SK-N-SH treated with all-trans-retinoic acid at 6 μM for 48 hours (cell line): ENCODE data around the gene GGACT.

Experiments
- ATAC-seq: fragments of 200-7000 bp; cut with Tn5 transposase; 3 replicates; pipeline ENCODE4 v1.9.1; 2020; ENCODE audit warnings: mild to moderate bottlenecking, moderate library complexity
- ARNTL ChIP-seq: fragments of 450-650 bp; formaldehyde crosslinking; IDR thresholded peaks from 2 replicates; pipeline ENCODE4 v1.5.0; 2020; ENCODE audit warnings: low read depth, mild to moderate bottlenecking, moderate library complexity, borderline replicate concordance
- BACH2 ChIP-seq: fragments of 250-450 bp; sonication (Bioruptor Pico); IDR thresholded peaks from 2 replicates; pipeline ENCODE4 v1.9.0; 2021; ENCODE audit warnings: mild to moderate bottlenecking, borderline replicate concordance
- CSRNP3 ChIP-seq: fragments of 250-450 bp; sonication (Bioruptor Pico); IDR thresholded peaks from 2 replicates; pipeline ENCODE4 v1.5.1; 2021; ENCODE audit warnings: mild to moderate bottlenecking, moderate library complexity
- ESRRG ChIP-seq: fragments of 250-450 bp; sonication (Bioruptor Pico); IDR thresholded peaks from 2 replicates; pipeline ENCODE4 v1.6.1; 2021; ENCODE audit warnings: mild to moderate bottlenecking
- GLIS3 ChIP-seq: fragments of 250-450 bp; sonication (Bioruptor Pico); IDR thresholded peaks from 2 replicates; pipeline ENCODE4 v1.5.0; 2020; ENCODE audit warnings: mild to moderate bottlenecking, moderate library complexity
- ISL1 ChIP-seq: fragments of 250-450 bp; sonication (Bioruptor Pico); IDR thresholded peaks from 2 replicates; pipeline ENCODE4 v2.1.2; 2022; ENCODE audit warnings: mild to moderate bottlenecking, moderate library complexity
- OSR1 ChIP-seq: fragments of 250-450 bp; sonication (Bioruptor Pico); IDR thresholded peaks from 2 replicates; pipeline ENCODE4 v1.8.0; 2022; ENCODE audit warnings: moderate library complexity, mild to moderate bottlenecking, inconsistent platforms
- PPARA ChIP-seq: fragments of 250-450 bp; sonication (Bioruptor Pico); IDR thresholded peaks from 2 replicates; pipeline ENCODE4 v1.5.0; 2020; ENCODE audit warnings: mild to moderate bottlenecking, borderline replicate concordance
- RARB ChIP-seq: fragments of 250-450 bp; sonication (Bioruptor Pico); IDR thresholded peaks from 2 replicates; pipeline ENCODE4 v1.8.0; 2021; ENCODE audit warnings: mild to moderate bottlenecking, moderate library complexity
- SNAI2 ChIP-seq: fragments of 250-450 bp; sonication (Bioruptor Pico); IDR thresholded peaks from 2 replicates; pipeline ENCODE4 v1.5.0; 2020; ENCODE audit warnings: mild to moderate bottlenecking, moderate library complexity
- TCF4 ChIP-seq: fragments of 250-450 bp; sonication (Bioruptor Pico); IDR thresholded peaks from 2 replicates; pipeline ENCODE4 v1.8.0; 2021; ENCODE audit warnings: mild to moderate bottlenecking, moderate library complexity, borderline replicate concordance
- TOX ChIP-seq: fragments of 250-450 bp; sonication (Bioruptor Pico); IDR thresholded peaks from 2 replicates; pipeline ENCODE4 v1.8.0; 2021; ENCODE audit warnings: mild to moderate bottlenecking, moderate library complexity, borderline replicate concordance
- TSHZ2 ChIP-seq: fragments of 250-450 bp; sonication (Bioruptor Pico); IDR thresholded peaks from 2 replicates; pipeline ENCODE4 v1.5.0; 2020; ENCODE audit warnings: mild to moderate bottlenecking, moderate library complexity
- ZC3H10 ChIP-seq: fragments of 250-450 bp; sonication (Bioruptor Pico); IDR thresholded peaks from 2 replicates; pipeline ENCODE4 v1.5.1; 2021; ENCODE audit warnings: mild to moderate bottlenecking, moderate library complexity
- ZFP3 ChIP-seq: fragments of 250-450 bp; sonication (Bioruptor Pico); IDR thresholded peaks from 2 replicates; pipeline ENCODE4 v1.5.0; 2020; ENCODE audit warnings: mild to moderate bottlenecking, moderate library complexity
- ZFP30 ChIP-seq: fragments of 450-650 bp; formaldehyde crosslinking; IDR thresholded peaks from 2 replicates; pipeline ENCODE4 v1.5.0; 2022; ENCODE audit warnings: mild to moderate bottlenecking, moderate library complexity
- TF ChIP-seq, protein P1 (sequence below): fragments of 250-450 bp; sonication (Bioruptor Pico); IDR thresholded peaks from 2 replicates; pipeline ENCODE4 v1.5.1; 2020; ENCODE audit warnings: low read depth, mild to moderate bottlenecking, moderate library complexity
- TF ChIP-seq, protein P2 (sequence below): fragments of 250-450 bp; sonication (Bioruptor Pico); IDR thresholded peaks from 2 replicates; pipeline ENCODE4 v1.8.0; 2020; ENCODE audit warnings: mild to moderate bottlenecking, moderate library complexity, borderline replicate concordance

Gene GGACT

GRCh38 chr13:100545684-100546061 lies 42.9 kb downstream of the GGACT start:
- no peak for ATAC-seq
- TF ChIP-seq ARNTL (no peak), ZC3H10 (no peak), ESRRG (CRISPR knock-in tag) (no peak), TSHZ2 (CRISPR knock-in tag) (no peak), OSR1 (no peak), ISL1 (CRISPR knock-in tag) (no peak), PPARA (no peak), CSRNP3 (CRISPR knock-in tag) (no peak), GLIS3 (CRISPR knock-in tag) (no peak), SNAI2 (CRISPR knock-in tag) (no peak)
- TF ChIP-seq, protein P1, sequence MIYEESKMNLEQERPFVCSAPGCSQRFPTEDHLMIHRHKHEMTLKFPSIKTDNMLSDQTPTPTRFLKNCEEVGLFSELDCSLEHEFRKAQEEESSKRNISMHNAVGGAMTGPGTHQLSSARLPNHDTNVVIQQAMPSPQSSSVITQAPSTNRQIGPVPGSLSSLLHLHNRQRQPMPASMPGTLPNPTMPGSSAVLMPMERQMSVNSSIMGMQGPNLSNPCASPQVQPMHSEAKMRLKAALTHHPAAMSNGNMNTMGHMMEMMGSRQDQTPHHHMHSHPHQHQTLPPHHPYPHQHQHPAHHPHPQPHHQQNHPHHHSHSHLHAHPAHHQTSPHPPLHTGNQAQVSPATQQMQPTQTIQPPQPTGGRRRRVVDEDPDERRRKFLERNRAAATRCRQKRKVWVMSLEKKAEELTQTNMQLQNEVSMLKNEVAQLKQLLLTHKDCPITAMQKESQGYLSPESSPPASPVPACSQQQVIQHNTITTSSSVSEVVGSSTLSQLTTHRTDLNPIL (CRISPR knock-in tag), result no peak
- TF ChIP-seq, protein P2, sequence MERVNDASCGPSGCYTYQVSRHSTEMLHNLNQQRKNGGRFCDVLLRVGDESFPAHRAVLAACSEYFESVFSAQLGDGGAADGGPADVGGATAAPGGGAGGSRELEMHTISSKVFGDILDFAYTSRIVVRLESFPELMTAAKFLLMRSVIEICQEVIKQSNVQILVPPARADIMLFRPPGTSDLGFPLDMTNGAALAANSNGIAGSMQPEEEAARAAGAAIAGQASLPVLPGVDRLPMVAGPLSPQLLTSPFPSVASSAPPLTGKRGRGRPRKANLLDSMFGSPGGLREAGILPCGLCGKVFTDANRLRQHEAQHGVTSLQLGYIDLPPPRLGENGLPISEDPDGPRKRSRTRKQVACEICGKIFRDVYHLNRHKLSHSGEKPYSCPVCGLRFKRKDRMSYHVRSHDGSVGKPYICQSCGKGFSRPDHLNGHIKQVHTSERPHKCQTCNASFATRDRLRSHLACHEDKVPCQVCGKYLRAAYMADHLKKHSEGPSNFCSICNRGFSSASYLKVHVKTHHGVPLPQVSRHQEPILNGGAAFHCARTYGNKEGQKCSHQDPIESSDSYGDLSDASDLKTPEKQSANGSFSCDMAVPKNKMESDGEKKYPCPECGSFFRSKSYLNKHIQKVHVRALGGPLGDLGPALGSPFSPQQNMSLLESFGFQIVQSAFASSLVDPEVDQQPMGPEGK (CRISPR knock-in tag), result no peak
- TF ChIP-seq, all 23 proteins: peak for 0

GRCh38 chr13:100544866-100545683 lies 43.5 kb downstream of the GGACT start:
- TF ChIP-seq RARB (CRISPR knock-in tag) (no peak), ZFP3 (CRISPR knock-in tag) (no peak), ZC3H10 (no peak), PPARA (no peak), ISL1 (CRISPR knock-in tag) (no peak), TCF4 (CRISPR knock-in tag) (no peak), ESRRG (CRISPR knock-in tag) (no peak), SNAI2 (CRISPR knock-in tag) (no peak), ZFP30 (CRISPR knock-in tag) (no peak), TSHZ2 (CRISPR knock-in tag) (no peak), BACH2 (CRISPR knock-in tag) (no peak), TOX (CRISPR knock-in tag) (no peak), OSR1 (no peak)
- TF ChIP-seq, protein P1 (CRISPR knock-in tag), result no peak
- no peak for ATAC-seq
